ENCODE data around the gene NHLRC4. TPM values are rescaled to one million over a fixed set of nuclear protein-coding genes. Genes with fewer than 3 reads are reported as not detected.

Gene NHLRC4
- total and polyA plus RNA-seq, 2 of the 4 experiments (the other 2 are of a cell fraction), result 0.72 to 0.84 TPM

DNA sequence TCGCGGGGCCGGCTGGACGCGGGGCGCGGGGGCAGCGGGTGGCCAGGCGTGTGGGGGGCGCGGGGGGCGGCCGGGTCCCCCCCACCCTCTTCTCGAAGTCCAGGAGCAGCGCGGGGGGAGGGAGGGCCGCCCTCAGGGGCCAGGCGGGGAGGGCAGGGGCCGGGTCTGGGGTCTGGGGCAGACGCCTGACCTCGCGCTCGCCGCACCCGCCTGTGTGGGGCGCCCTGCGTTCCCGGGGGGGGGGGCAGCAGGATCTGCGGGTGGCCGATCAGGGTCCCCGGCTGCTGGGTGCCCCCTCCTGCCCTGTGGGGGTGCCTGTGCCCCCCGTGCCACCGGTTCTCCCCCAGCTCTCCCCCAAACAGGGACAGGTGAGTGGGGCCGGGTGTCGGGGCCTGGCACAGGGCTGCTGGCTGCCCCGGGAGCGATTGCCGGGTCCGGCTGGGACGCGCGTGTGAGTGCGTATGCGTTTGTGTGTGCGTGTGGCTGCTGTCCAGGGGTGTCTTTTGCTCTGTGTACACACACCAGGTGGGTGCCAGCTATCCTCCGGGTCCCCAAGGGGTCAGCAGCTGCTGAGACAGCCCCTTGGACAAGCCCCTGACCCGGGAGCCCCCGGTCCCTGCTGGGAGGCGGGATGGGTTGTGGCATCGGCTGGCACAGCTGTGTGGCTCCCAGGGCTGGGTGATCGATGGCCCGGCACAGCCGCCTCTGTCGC, 5.9 kb upstream of the NHLRC4 start:
- DNase-seq (no peak), ATAC-seq (ENCODE audit: low read depth) (no peak)
- Histone ChIP-seq H3K4me3 (ENCODE audit: insufficient read depth, low read depth, low read length) (no peak overlapping the region), H2BK20ac (ENCODE audit: low read depth, low read length) (no peak overlapping the region), H2AFZ (replicated peaks; ENCODE audit: low read length, poor library complexity) (no peak overlapping the region), H3K4me1 (ENCODE audit: control insufficient read depth, insufficient read depth, low read length) (peaks cover 2% of the 10 kb centered on the region; the same call in 1 of the 2 replicates), H2AK5ac (ENCODE audit: low read depth, low read length) (no peak overlapping the region), H2BK5ac (ENCODE audit: low read depth, low read length, poor library complexity, severe bottlenecking) (no peak overlapping the region), H3K9me3 (ENCODE audit: control insufficient read depth, insufficient read depth, low read length) (no peaks in the 10 kb centered on the region), H4K8ac (ENCODE audit: low read depth in 2 of 2, low read length in 2 of 2) (no peak overlapping the region), H4K91ac (ENCODE audit: insufficient read depth, low read depth, low read length) (no peak overlapping the region), H3K18ac (ENCODE audit: low read depth, low read length) (no peak overlapping the region), H2AK9ac (replicated peaks; ENCODE audit: low read depth, low read length, poor library complexity) (no peak overlapping the region), H3K4ac (ENCODE audit: low read depth, low read length) (no peak overlapping the region), H3K9ac (ENCODE audit: low read depth, low read length) (no peak overlapping the region), H2BK15ac (ENCODE audit: low read depth, low read length) (no peak overlapping the region), H2BK120ac (ENCODE audit: low read depth, low read length) (no peak overlapping the region), H3K27ac (ENCODE audit: insufficient read depth, low read length) (no peak overlapping the region), H3K36me3 (ENCODE audit: control insufficient read depth, insufficient read depth, low read length) (no peaks in the 10 kb centered on the region), H4K5ac (ENCODE audit: low read depth, low read length) (no peak overlapping the region), H3K4me2 (ENCODE audit: low read depth, low read length) (no peak overlapping the region), H3K9me1 (ENCODE audit: insufficient read depth, low read length) (no peaks in the 10 kb centered on the region; the same call in 1 of the 2 replicates), H3K27me3 (ENCODE audit: control insufficient read depth, insufficient read depth, low read length) (peaks cover 48% of the 10 kb centered on the region), H3K79me1 (ENCODE audit: low read depth in 1 of 2, low read length in 2 of 2) (no peaks in the 10 kb centered on the region), H3K23ac (ENCODE audit: low read depth, low read length) (no peak overlapping the region), H3K56ac (ENCODE audit: extremely low read depth, insufficient read depth, low read length) (no peak overlapping the region), H4K20me1 (ENCODE audit: insufficient read depth, low read length) (peaks cover 5% of the 10 kb centered on the region; the same call in 1 of the 2 replicates), H3K14ac (replicated peaks; ENCODE audit: low read depth, low read length) (no peak overlapping the region)
- WGBS, 2 experiments (ENCODE audit: extremely low coverage in 2 of 2, insufficient read length in 1 of 2), result 42% methylated on average over 15 of the region's 54 CpGs; no CpG with 5 or more reads in 1 of the 2 experiments
- intact Hi-C loops (cut with micrococcal nuclease), result no loop called here
- ChIA-PET CTCF (no interaction called here), POLR2A (ENCODE audit: unreplicated experiment) (no interaction called here)
- dilution Hi-C loops (cut with HindIII; ENCODE audit: low sequenced_read_pairs, unreplicated experiment), result no loop called here
- in situ Hi-C loops (cut with MboI; ENCODE audit: low sequenced_read_pairs), result no loop called here
- TF ChIP-seq, protein P1, sequence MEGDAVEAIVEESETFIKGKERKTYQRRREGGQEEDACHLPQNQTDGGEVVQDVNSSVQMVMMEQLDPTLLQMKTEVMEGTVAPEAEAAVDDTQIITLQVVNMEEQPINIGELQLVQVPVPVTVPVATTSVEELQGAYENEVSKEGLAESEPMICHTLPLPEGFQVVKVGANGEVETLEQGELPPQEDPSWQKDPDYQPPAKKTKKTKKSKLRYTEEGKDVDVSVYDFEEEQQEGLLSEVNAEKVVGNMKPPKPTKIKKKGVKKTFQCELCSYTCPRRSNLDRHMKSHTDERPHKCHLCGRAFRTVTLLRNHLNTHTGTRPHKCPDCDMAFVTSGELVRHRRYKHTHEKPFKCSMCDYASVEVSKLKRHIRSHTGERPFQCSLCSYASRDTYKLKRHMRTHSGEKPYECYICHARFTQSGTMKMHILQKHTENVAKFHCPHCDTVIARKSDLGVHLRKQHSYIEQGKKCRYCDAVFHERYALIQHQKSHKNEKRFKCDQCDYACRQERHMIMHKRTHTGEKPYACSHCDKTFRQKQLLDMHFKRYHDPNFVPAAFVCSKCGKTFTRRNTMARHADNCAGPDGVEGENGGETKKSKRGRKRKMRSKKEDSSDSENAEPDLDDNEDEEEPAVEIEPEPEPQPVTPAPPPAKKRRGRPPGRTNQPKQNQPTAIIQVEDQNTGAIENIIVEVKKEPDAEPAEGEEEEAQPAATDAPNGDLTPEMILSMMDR (conservative IDR thresholded peaks at IDR 0.05; ENCODE audit: low read depth, low read length), result no peak
- TF ChIP-seq RAD21 (IDR thresholded peaks at IDR 0.05; ENCODE audit: low read length), result no peak
- no peak for TF ChIP-seq NFE2L2 (IDR thresholded peaks at IDR 0.05; ENCODE audit: low read depth, low read length)
- BruUV-seq (replicated peaks), result no TSS peak
